Activated naive CD4-positive, alpha-beta T cell treated with anti-CD3 and anti-CD28 coated beads for 36 hours (primary cell): Measurements from ENCODE around the gene TYMP. TPM values are rescaled to one million over a fixed set of nuclear protein-coding genes. Genes with fewer than 3 reads are reported as not detected.

Experiments
- CTCF ChIA-PET: fragments of 350-600 bp; sonication (Branson Sonifier 250); formaldehyde crosslinking; loops from one replicate; lab custom pipeline; 2021; ENCODE audit warnings: antibody characterized with exemption; lab: Charles Lee
- DNase-seq: peaks from one replicate; pipeline ENCODE4 v3.0.0-alpha.2; 2020
- H3K27ac Mint-ChIP-seq: one replicate; pipeline ENCODE4 v1.8.0; 2021; ENCODE audit warnings: mild to moderate bottlenecking, mixed read lengths
- H3K27me3 Mint-ChIP-seq: one replicate; pipeline ENCODE4 v1.8.0; 2021; ENCODE audit warnings: low read depth, mixed read lengths
- H3K36me3 Mint-ChIP-seq: one replicate; pipeline ENCODE4 v1.8.0; 2021; ENCODE audit warnings: low read depth, mixed read lengths
- H3K4me1 Mint-ChIP-seq: one replicate; pipeline ENCODE4 v1.8.0; 2021; ENCODE audit warnings: low read depth, mixed read lengths
- H3K4me3 Mint-ChIP-seq: one replicate; pipeline ENCODE4 v1.8.0; 2021; ENCODE audit warnings: mild to moderate bottlenecking, moderate library complexity, mixed read lengths
- H3K9me3 Mint-ChIP-seq: one replicate; pipeline ENCODE4 v1.8.0; 2021; ENCODE audit warnings: mixed read lengths
- intact Hi-C: fragments of 100-400 bp; cut with micrococcal nuclease; formaldehyde crosslinking; loops from one replicate; pipeline ENCODE4 v1.15.1; 2023
- total RNA-seq, 2 experiments: library from RNA; stranded (reverse); gene quantifications; one replicate each; pipeline ENCODE4 v1.2.3, GENCODE V29; 2021

TYMP gene
- total RNA-seq, 2 experiments from 2014 or later: 43.7 to 49.6 TPM

GRCh38 chr22:50490531-50491308, 39.1 kb downstream of the TYMP start:
- H3K4me3 Mint-ChIP-seq: peak overlapping the region; percentile 39
- DNase-seq: no peak
- no peaks in the 10 kb centered on the region for H3K9me3 Mint-ChIP-seq
- CTCF ChIA-PET: no interaction called here
- intact Hi-C loops: no loop called here
- H3K27ac Mint-ChIP-seq: no peak overlapping the region
- H3K4me1 Mint-ChIP-seq: peaks cover 9% of the 10 kb centered on the region
- no peaks in the 10 kb centered on the region for H3K36me3 Mint-ChIP-seq
- H3K27me3 Mint-ChIP-seq: no peaks in the 10 kb centered on the region

- intact Hi-C loops: no loop called here
- H3K4me1 Mint-ChIP-seq: peaks cover 11% of the 10 kb centered on the region
- no peak overlapping the region for H3K4me3 Mint-ChIP-seq
- H3K27me3 Mint-ChIP-seq: no peaks in the 10 kb centered on the region
- no peak for DNase-seq
- H3K36me3 Mint-ChIP-seq: no peaks in the 10 kb centered on the region
- H3K27ac Mint-ChIP-seq: no peak overlapping the region
- CTCF ChIA-PET: no interaction called here
- no peaks in the 10 kb centered on the region for H3K9me3 Mint-ChIP-seq
Observed at GRCh38 chr22:50489363-50490243, 40.2 kb downstream of the TYMP start.

- CTCF ChIA-PET: no interaction called here
- DNase-seq: no peak
- no peak overlapping the region for H3K27ac Mint-ChIP-seq
- no peaks in the 10 kb centered on the region for H3K36me3 Mint-ChIP-seq
- H3K4me3 Mint-ChIP-seq: no peak overlapping the region
- intact Hi-C loops: no loop called here
- no peaks in the 10 kb centered on the region for H3K9me3 Mint-ChIP-seq
- peaks cover 11% of the 10 kb centered on the region for H3K4me1 Mint-ChIP-seq
- H3K27me3 Mint-ChIP-seq: no peaks in the 10 kb centered on the region
Observed at GRCh38 chr22:50488886-50489285, 40.9 kb downstream of the TYMP start.

- Mint-ChIP-seq H3K27ac (no peak overlapping the region), H3K36me3 (no peaks in the 10 kb centered on the region), H3K27me3 (no peaks in the 10 kb centered on the region), H3K4me1 (peaks cover 11% of the 10 kb centered on the region), H3K9me3 (no peaks in the 10 kb centered on the region), H3K4me3 (no peak overlapping the region)
- intact Hi-C loops: no loop called here
- no peak for DNase-seq
- CTCF ChIA-PET: no interaction called here
Observed at GRCh38 chr22:50488006-50488677, 41.7 kb downstream of the TYMP start.

GRCh38 chr22:50487290-50488005, 42.4 kb downstream of the TYMP start:
- DNase-seq: no peak
- H3K4me3 Mint-ChIP-seq: no peak overlapping the region
- no peaks in the 10 kb centered on the region for H3K36me3 Mint-ChIP-seq
- no peaks in the 10 kb centered on the region for H3K9me3 Mint-ChIP-seq
- CTCF ChIA-PET: no interaction called here
- H3K4me1 Mint-ChIP-seq: peaks cover 11% of the 10 kb centered on the region
- intact Hi-C loops: no loop called here
- no peak overlapping the region for H3K27ac Mint-ChIP-seq
- H3K27me3 Mint-ChIP-seq: no peaks in the 10 kb centered on the region

GRCh38 chr22:50486561-50487289, 43.1 kb downstream of the TYMP start, which contains the start of gene MIOX:
Gene MIOX, plus strand, starts transcription at chr22:50486859. Its CDS starts 39 bp downstream, at chr22:50486898.
- no peaks in the 10 kb centered on the region for H3K9me3 Mint-ChIP-seq
- H3K27me3 Mint-ChIP-seq: no peaks in the 10 kb centered on the region
- no peak for DNase-seq
- no peak within 1 kb of the TSS for H3K4me3 Mint-ChIP-seq
- CTCF ChIA-PET: interaction anchor here (1.3 kb wide), 1 partner anchor 11 kb away, joined by 4 read pairs; no protein-coding TSS in a partner anchor
- intact Hi-C loops: no loop called here
- peaks cover 11% of the 10 kb centered on the region for H3K4me1 Mint-ChIP-seq
- no peaks in the 10 kb centered on the region for H3K36me3 Mint-ChIP-seq
- no peak within 1 kb of the TSS for H3K27ac Mint-ChIP-seq

GRCh38 chr22:50485221-50486131, 44.3 kb downstream of the TYMP start:
- Mint-ChIP-seq H3K27ac (peak overlapping the region; percentile 30), H3K4me1 (peaks cover 4% of the 10 kb centered on the region), H3K9me3 (no peaks in the 10 kb centered on the region), H3K27me3 (no peaks in the 10 kb centered on the region), H3K36me3 (no peaks in the 10 kb centered on the region), H3K4me3 (no peak overlapping the region)
- no peak for DNase-seq
- CTCF ChIA-PET: interaction anchor here (0.7 to 1.3 kb wide), 4 partner anchors 12 to 156 kb away, joined by 3 to 4 read pairs (median 4); no protein-coding TSS in a partner anchor
- intact Hi-C loops: no loop called here

GRCh38 chr22:50483977-50484853, 45.6 kb downstream of the TYMP start:
- Mint-ChIP-seq H3K27ac (no peak overlapping the region), H3K27me3 (peaks cover 8% of the 10 kb centered on the region), H3K36me3 (no peaks in the 10 kb centered on the region), H3K9me3 (no peaks in the 10 kb centered on the region), H3K4me1 (peaks cover 6% of the 10 kb centered on the region), H3K4me3 (no peak overlapping the region)
- no peak for DNase-seq
- CTCF ChIA-PET: interaction anchor here (0.6 to 1.0 kb wide), 5 partner anchors 11 to 156 kb away, joined by 3 to 4 read pairs (median 3); no protein-coding TSS in a partner anchor
- intact Hi-C loops: no loop called here

- intact Hi-C loops: no loop called here
- no peaks in the 10 kb centered on the region for H3K36me3 Mint-ChIP-seq
- H3K4me1 Mint-ChIP-seq: peaks cover 6% of the 10 kb centered on the region
- CTCF ChIA-PET: interaction anchor here (0.6 kb wide), 2 partner anchors 12 to 156 kb away, joined by 3 to 4 read pairs; no protein-coding TSS in a partner anchor
- peaks cover 8% of the 10 kb centered on the region for H3K27me3 Mint-ChIP-seq
- H3K27ac Mint-ChIP-seq: no peak overlapping the region
- no peak for DNase-seq
- no peak overlapping the region for H3K4me3 Mint-ChIP-seq
- H3K9me3 Mint-ChIP-seq: no peaks in the 10 kb centered on the region
Observed at GRCh38 chr22:50483556-50483955, 46.3 kb downstream of the TYMP start.

GRCh38 chr22:50483106-50483505, 46.7 kb downstream of the TYMP start:
- CTCF ChIA-PET: interaction anchor here (0.9 kb wide), 1 partner anchor 10 kb away, joined by 3 read pairs; no protein-coding TSS in a partner anchor
- intact Hi-C loops: no loop called here
- H3K9me3 Mint-ChIP-seq: no peaks in the 10 kb centered on the region
- H3K4me3 Mint-ChIP-seq: peak overlapping the region; percentile 45
- H3K36me3 Mint-ChIP-seq: no peaks in the 10 kb centered on the region
- H3K27me3 Mint-ChIP-seq: peaks cover 8% of the 10 kb centered on the region
- DNase-seq: no peak
- peaks cover 6% of the 10 kb centered on the region for H3K4me1 Mint-ChIP-seq
- H3K27ac Mint-ChIP-seq: no peak overlapping the region
